Activated CD8-positive, alpha-beta memory T cell treated with anti-CD3 and anti-CD28 coated beads for 1 hour (primary cell): ENCODE measurements around the gene PCSK2.

Experiments used
- DNase-seq, 2 donors: peaks; one replicate each; pipeline ENCODE4 v3.0.0-alpha.2; 2020; ENCODE audit warnings: low read depth in 1 of 2; ENCODE audit errors: extremely low read depth in 1 of 2

Gene PCSK2

GRCh38 chr20:17236766-17237165 is 9.9 kb downstream of the PCSK2 start:
- no peak for DNase-seq

- DNase-seq: no peak
These were observed 21.4 kb downstream of the PCSK2 start for GRCh38 chr20:17248224-17248623.

GRCh38 chr20:17262786-17263185 is 35.9 kb downstream of the PCSK2 start:
- DNase-seq: no peak

- no peak for DNase-seq
These were observed 46.9 kb downstream of the PCSK2 start for GRCh38 chr20:17273717-17274116.

GRCh38 chr20:17276101-17276500 is 49.3 kb downstream of the PCSK2 start:
- no peak for DNase-seq

GRCh38 chr20:17281478-17281877 is 54.6 kb downstream of the PCSK2 start:
- DNase-seq: no peak

GRCh38 chr20:17282501-17282900 is 55.7 kb downstream of the PCSK2 start:
- DNase-seq: no peak

- DNase-seq: no peak
These were observed 60.7 kb downstream of the PCSK2 start for GRCh38 chr20:17287503-17287902.

GRCh38 chr20:17287998-17288397 is 61.2 kb downstream of the PCSK2 start:
- no peak for DNase-seq

GRCh38 chr20:17295151-17295726 is 68.4 kb downstream of the PCSK2 start:
- no peak for DNase-seq

- DNase-seq: no peak
These were observed 69.2 kb downstream of the PCSK2 start for GRCh38 chr20:17295991-17296390.

- no peak for DNase-seq
These were observed 71.3 kb downstream of the PCSK2 start for GRCh38 chr20:17298171-17298570.

GRCh38 chr20:17298751-17299150 is 71.9 kb downstream of the PCSK2 start:
- no peak for DNase-seq

GRCh38 chr20:17300113-17300512 is 73.3 kb downstream of the PCSK2 start:
- DNase-seq: no peak

GRCh38 chr20:17304774-17305173 is 77.9 kb downstream of the PCSK2 start:
- DNase-seq: no peak

GRCh38 chr20:17306427-17306826 is 79.6 kb downstream of the PCSK2 start:
- no peak for DNase-seq

- DNase-seq: no peak
These were observed 87.4 kb downstream of the PCSK2 start for GRCh38 chr20:17314264-17314663.

GRCh38 chr20:17315407-17316231 is 88.8 kb downstream of the PCSK2 start:
- no peak for DNase-seq

- DNase-seq: no peak
These were observed 89.6 kb downstream of the PCSK2 start for GRCh38 chr20:17316316-17317038.

GRCh38 chr20:17317341-17317740 is 90.5 kb downstream of the PCSK2 start:
- DNase-seq: no peak

- DNase-seq: no peak
These were observed 93.6 kb downstream of the PCSK2 start for GRCh38 chr20:17320456-17320855.

GRCh38 chr20:17326096-17326495 is 99.3 kb downstream of the PCSK2 start:
- no peak for DNase-seq
